Panc1 (cell line): ENCODE results near the gene RNF175. TPM values are rescaled to one million over a fixed set of nuclear protein-coding genes. Genes with fewer than 3 reads are reported as not detected.

ENCODE experiments used
- ATAC-seq: fragments of 200-7000 bp; cut with Tn5 transposase; 2 replicates; pipeline ENCODE4 v1.9.1; 2020; ENCODE audit warnings: mild to moderate bottlenecking, moderate library complexity
- BruUV-seq: library from RNA; stranded (reverse); fragments of 400-500 nt; replicated peaks from 2 replicates; lab custom pipeline; 2021; lab: Mats Ljungman, UMichigan
- CTCF ChIA-PET: fragments of 300-600 bp; sonication (Branson Sonifier 250); formaldehyde crosslinking; loops from one replicate; lab custom pipeline; 2022; ENCODE audit warnings: antibody characterized with exemption; lab: Charles Lee
- POLR2A ChIA-PET: fragments of 300-600 bp; sonication (Branson Sonifier 250); formaldehyde crosslinking; loops from one replicate; lab custom pipeline; 2022; ENCODE audit warnings: antibody characterized with exemption; lab: Charles Lee
- DNase-seq: peaks from one replicate; pipeline ENCODE4 v3.0.0-alpha.2; 2010; ENCODE audit warnings: low read depth, low spot score
- H3K27ac ChIP-seq: 2 replicates; pipeline ENCODE4 v1.5.1; 2011; ENCODE audit warnings: mild to moderate bottlenecking, low read length, inconsistent platforms
- H3K27me3 ChIP-seq: fragments of 200-500 bp; sonication (Bioruptor generic); 2 replicates; pipeline ENCODE4 v1.6.0; 2014; ENCODE audit warnings: low read length, inconsistent platforms; ENCODE audit not compliant: control insufficient read depth, insufficient read depth
- H3K36me3 ChIP-seq: fragments of 200-500 bp; sonication (Bioruptor generic); 2 replicates; pipeline ENCODE4 v1.5.1; 2014; ENCODE audit warnings: inconsistent platforms, mild to moderate bottlenecking, low read length, moderate library complexity; ENCODE audit not compliant: control insufficient read depth, insufficient read depth
- H3K4me1 ChIP-seq: 2 replicates; pipeline ENCODE4 v1.5.1; 2011; ENCODE audit warnings: inconsistent platforms, mild to moderate bottlenecking, low read length, moderate library complexity; ENCODE audit not compliant: control insufficient read depth, insufficient read depth
- H3K4me3 ChIP-seq, 2 experiments: 2 replicates each; pipeline ENCODE4 v1.5.1; 2011 to 2012; ENCODE audit warnings: low read depth in 2 of 2, low read length in 2 of 2, mild to moderate bottlenecking in 2 of 2, inconsistent platforms in 1 of 2, moderate library complexity in 1 of 2
- H3K9me3 ChIP-seq: fragments of 200-500 bp; sonication (Bioruptor generic); 2 replicates; pipeline ENCODE4 v1.5.1; 2014; ENCODE audit warnings: low read depth, mild to moderate bottlenecking, inconsistent platforms, low read length, moderate library complexity; ENCODE audit not compliant: control insufficient read depth, insufficient read depth
- TCF7L2 ChIP-seq: IDR thresholded peaks from 2 replicates; pipeline ENCODE4 v1.6.1; 2011; ENCODE audit warnings: mild to moderate bottlenecking, low read depth, low read length, inconsistent platforms
- in situ Hi-C: cut with HindIII; loops from 2 replicates; pipeline ENCODE4 v1.10.0; 2016; ENCODE audit warnings: low sequenced_read_pairs, low pct_unique_long_range_greater_than_20kb
- intact Hi-C: fragments of 100-400 bp; cut with micrococcal nuclease; formaldehyde crosslinking; loops from one replicate; pipeline ENCODE4 v1.10.0; 2022; ENCODE audit not compliant: unreplicated experiment
- total RNA-seq: library from RNA; stranded (reverse); gene quantifications from one replicate; pipeline ENCODE4 v1.2.1, GENCODE V29; 2021; ENCODE audit not compliant: unreplicated experiment
- TF ChIP-seq, protein P1 (sequence below): fragments of 450-650 bp; IDR thresholded peaks from 2 replicates; pipeline ENCODE4 v1.5.1; 2017; ENCODE audit warnings: mild to moderate bottlenecking
- TF ChIP-seq, protein P2 (sequence below), 2 experiments: IDR thresholded peaks; 2 replicates each; pipeline ENCODE4 v1.6.1; 2011 to 2012; ENCODE audit warnings: low read depth in 2 of 2, control low read depth in 1 of 2, low read length in 1 of 2, mild to moderate bottlenecking in 1 of 2, moderate library complexity in 1 of 2; ENCODE audit not compliant: insufficient read depth in 1 of 2

The RNF175 gene
- total RNA-seq, 1 experiment from 2014 or later: not detected

DNA sequence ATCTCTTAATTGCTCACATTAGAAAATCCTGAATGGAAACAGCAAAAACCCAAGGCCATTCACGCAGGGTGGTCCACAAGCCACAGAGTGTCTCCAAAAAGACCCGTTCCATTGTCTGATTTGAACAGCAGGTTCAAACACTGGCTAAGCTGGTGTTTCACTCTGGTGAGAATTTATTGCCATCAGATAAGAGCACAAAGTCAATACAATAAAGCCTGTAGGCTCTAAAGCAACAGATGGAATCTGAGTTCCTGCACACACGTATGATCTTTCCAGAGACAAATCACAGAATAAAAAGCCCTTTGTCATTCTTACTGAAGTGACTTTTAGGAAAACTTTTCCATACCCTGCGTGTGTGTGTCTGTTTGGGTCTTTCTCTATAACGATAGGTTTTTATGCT is 34.2 kb upstream of the RNF175 start:
- Histone ChIP-seq H3K4me1 (no peaks in the 10 kb centered on the region), H3K27me3 (peaks cover 7% of the 10 kb centered on the region), H3K27ac (no peak overlapping the region), H3K9me3 (no peaks in the 10 kb centered on the region), H3K4me3 (no peak overlapping the region), H3K36me3 (no peaks in the 10 kb centered on the region; the same call in 1 of the 2 replicates)
- ATAC-seq (no peak), DNase-seq (no peak)
- intact Hi-C loops (loop anchor here (10.0 kb wide), 1 partner anchor 221 kb away; no protein-coding TSS in a partner anchor), in situ Hi-C loops (no loop called here)
- no TSS peak for BruUV-seq
- ChIA-PET CTCF (no interaction called here), POLR2A (no interaction called here)
- TF ChIP-seq, protein P1, sequence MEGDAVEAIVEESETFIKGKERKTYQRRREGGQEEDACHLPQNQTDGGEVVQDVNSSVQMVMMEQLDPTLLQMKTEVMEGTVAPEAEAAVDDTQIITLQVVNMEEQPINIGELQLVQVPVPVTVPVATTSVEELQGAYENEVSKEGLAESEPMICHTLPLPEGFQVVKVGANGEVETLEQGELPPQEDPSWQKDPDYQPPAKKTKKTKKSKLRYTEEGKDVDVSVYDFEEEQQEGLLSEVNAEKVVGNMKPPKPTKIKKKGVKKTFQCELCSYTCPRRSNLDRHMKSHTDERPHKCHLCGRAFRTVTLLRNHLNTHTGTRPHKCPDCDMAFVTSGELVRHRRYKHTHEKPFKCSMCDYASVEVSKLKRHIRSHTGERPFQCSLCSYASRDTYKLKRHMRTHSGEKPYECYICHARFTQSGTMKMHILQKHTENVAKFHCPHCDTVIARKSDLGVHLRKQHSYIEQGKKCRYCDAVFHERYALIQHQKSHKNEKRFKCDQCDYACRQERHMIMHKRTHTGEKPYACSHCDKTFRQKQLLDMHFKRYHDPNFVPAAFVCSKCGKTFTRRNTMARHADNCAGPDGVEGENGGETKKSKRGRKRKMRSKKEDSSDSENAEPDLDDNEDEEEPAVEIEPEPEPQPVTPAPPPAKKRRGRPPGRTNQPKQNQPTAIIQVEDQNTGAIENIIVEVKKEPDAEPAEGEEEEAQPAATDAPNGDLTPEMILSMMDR: no peak
- 0 out of 2 replicates have a peak, but pooled peaks have one; percentile 13 for TF ChIP-seq TCF7L2

DNA sequence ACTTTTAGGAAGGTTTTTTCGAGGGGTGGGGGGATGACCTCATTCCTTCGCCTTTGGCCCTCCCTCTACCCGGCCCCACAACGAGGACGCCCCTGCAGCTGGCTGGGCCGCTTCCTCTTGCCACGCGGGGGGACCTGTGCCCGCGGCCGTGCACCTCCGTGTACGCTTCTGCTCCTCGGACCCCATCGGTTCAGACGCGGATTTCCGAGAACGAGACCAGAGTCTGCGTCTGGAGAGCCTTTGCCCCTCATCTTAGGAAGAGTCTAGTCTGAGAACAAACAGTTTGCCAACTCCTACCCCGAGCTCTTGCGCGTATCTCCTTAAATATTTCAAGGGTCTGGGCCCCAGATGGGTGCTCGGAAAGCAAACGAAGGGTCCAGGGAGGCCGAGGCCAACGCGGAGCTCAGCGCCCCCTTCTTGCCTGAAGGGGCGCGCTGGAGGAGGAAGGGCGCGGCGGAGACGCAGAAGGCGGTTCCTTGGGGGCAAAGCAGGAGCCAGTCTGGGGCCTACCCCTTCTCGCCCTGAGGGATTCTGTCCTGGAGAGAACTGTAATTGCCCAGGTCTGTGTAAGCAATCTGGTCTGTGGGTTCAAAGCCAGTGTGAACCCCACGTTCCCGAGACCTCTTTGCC is 32.9 kb upstream of the RNF175 start:
- ChIA-PET CTCF (no interaction called here), POLR2A (no interaction called here)
- Histone ChIP-seq H3K4me1 (no peaks in the 10 kb centered on the region), H3K9me3 (no peaks in the 10 kb centered on the region), H3K36me3 (no peaks in the 10 kb centered on the region; the same call in 1 of the 2 replicates), H3K27ac (no peak overlapping the region), H3K27me3 (peaks cover 7% of the 10 kb centered on the region), H3K4me3 (no peak overlapping the region)
- TF ChIP-seq, protein P1: 0 out of 2 replicates have a peak, but pooled peaks have one; percentile 3
- TF ChIP-seq, protein P2, sequence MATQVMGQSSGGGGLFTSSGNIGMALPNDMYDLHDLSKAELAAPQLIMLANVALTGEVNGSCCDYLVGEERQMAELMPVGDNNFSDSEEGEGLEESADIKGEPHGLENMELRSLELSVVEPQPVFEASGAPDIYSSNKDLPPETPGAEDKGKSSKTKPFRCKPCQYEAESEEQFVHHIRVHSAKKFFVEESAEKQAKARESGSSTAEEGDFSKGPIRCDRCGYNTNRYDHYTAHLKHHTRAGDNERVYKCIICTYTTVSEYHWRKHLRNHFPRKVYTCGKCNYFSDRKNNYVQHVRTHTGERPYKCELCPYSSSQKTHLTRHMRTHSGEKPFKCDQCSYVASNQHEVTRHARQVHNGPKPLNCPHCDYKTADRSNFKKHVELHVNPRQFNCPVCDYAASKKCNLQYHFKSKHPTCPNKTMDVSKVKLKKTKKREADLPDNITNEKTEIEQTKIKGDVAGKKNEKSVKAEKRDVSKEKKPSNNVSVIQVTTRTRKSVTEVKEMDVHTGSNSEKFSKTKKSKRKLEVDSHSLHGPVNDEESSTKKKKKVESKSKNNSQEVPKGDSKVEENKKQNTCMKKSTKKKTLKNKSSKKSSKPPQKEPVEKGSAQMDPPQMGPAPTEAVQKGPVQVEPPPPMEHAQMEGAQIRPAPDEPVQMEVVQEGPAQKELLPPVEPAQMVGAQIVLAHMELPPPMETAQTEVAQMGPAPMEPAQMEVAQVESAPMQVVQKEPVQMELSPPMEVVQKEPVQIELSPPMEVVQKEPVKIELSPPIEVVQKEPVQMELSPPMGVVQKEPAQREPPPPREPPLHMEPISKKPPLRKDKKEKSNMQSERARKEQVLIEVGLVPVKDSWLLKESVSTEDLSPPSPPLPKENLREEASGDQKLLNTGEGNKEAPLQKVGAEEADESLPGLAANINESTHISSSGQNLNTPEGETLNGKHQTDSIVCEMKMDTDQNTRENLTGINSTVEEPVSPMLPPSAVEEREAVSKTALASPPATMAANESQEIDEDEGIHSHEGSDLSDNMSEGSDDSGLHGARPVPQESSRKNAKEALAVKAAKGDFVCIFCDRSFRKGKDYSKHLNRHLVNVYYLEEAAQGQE (IDR thresholded peaks at IDR 0.05; ENCODE audit: insufficient read depth in 1 of 2, low read depth in 2 of 2, low read length in 1 of 2): no peak
- in situ Hi-C loops (no loop called here), intact Hi-C loops (loop anchor here (10.0 kb wide), 1 partner anchor 222 kb away; no protein-coding TSS in a partner anchor)
- no TSS peak for BruUV-seq
- ATAC-seq (no peak), DNase-seq (no peak)
